Caco-2 (cell line): ENCODE results near the gene ZNF778. TPM values are rescaled to one million over a fixed set of nuclear protein-coding genes. Genes with fewer than 3 reads are reported as not detected.
"Not testable (repeated sequence)": the region's sequence is repeated elsewhere in the genome, so short reads cannot be mapped to it uniquely, and the experiment has no call there.

Source experiments
- BruUV-seq: library from RNA; stranded (reverse); fragments of 400-500 nt; replicated peaks from 2 replicates; lab custom pipeline; 2021; lab: Mats Ljungman, UMichigan
- CTCF ChIA-PET: fragments of 300-600 bp; sonication (Branson Sonifier 250); formaldehyde crosslinking; loops from one replicate; lab custom pipeline; 2022; ENCODE audit warnings: antibody characterized with exemption; lab: Charles Lee
- POLR2A ChIA-PET: fragments of 300-600 bp; sonication (Branson Sonifier 250); formaldehyde crosslinking; loops from one replicate; lab custom pipeline; 2022; ENCODE audit warnings: antibody characterized with exemption; lab: Charles Lee
- DNase-seq, 2 experiments: peaks; one replicate each; pipeline versions ENCODE4 v3.0.0 to v3.0.0-alpha.2; 2020 to 2022
- H3K27me3 ChIP-seq: replicated peaks from 2 replicates; pipeline ENCODE4 v1.6.0; 2011; ENCODE audit warnings: low read length; ENCODE audit not compliant: control insufficient read depth, insufficient read depth
- H3K36me3 ChIP-seq: 2 replicates; pipeline ENCODE4 v1.5.1; 2011; ENCODE audit warnings: low read length; ENCODE audit not compliant: control insufficient read depth, insufficient read depth
- H3K4me1 ChIP-seq: fragments of 250-450 bp; sonication (Bioruptor Pico); 2 replicates; pipeline ENCODE4 v1.5.1; 2020; ENCODE audit warnings: mild to moderate bottlenecking
- H3K4me3 ChIP-seq: 2 replicates; pipeline ENCODE4 v1.5.1; 2011; ENCODE audit warnings: low read depth, mild to moderate bottlenecking, control low read depth, low read length
- H3K9me3 ChIP-seq: fragments of 250-450 bp; sonication (Bioruptor Pico); 2 replicates; pipeline ENCODE4 v1.5.1; 2020; ENCODE audit warnings: mild to moderate bottlenecking, moderate library complexity
- H3K27ac Mint-ChIP-seq: one replicate; pipeline ENCODE4 v1.8.0; 2022; ENCODE audit warnings: mixed read lengths; ENCODE audit not compliant: unreplicated experiment
- H3K27me3 Mint-ChIP-seq: one replicate; pipeline ENCODE4 v1.8.0; 2022; ENCODE audit warnings: mixed read lengths; ENCODE audit not compliant: insufficient read depth, unreplicated experiment
- H3K36me3 Mint-ChIP-seq: one replicate; pipeline ENCODE4 v1.8.0; 2022; ENCODE audit warnings: mild to moderate bottlenecking, mixed read lengths; ENCODE audit not compliant: insufficient read depth, unreplicated experiment
- H3K4me1 Mint-ChIP-seq: one replicate; pipeline ENCODE4 v1.8.0; 2022; ENCODE audit warnings: low read depth, mixed read lengths; ENCODE audit not compliant: unreplicated experiment
- H3K4me3 Mint-ChIP-seq: one replicate; pipeline ENCODE4 v1.8.0; 2022; ENCODE audit warnings: mild to moderate bottlenecking, moderate library complexity, mixed read lengths; ENCODE audit not compliant: unreplicated experiment
- H3K9me3 Mint-ChIP-seq: one replicate; pipeline ENCODE4 v1.8.0; 2022; ENCODE audit warnings: mixed read lengths; ENCODE audit not compliant: unreplicated experiment
- CTCF ChIP-seq, 2 experiments: fragments of 200-600 bp in 1 of 2; IDR thresholded peaks; 1 replicate in 1 of 2; 2 replicates in 1 of 2; pipeline versions ENCODE4 v1.5.1 to v1.8.0; 2011 to 2022; ENCODE audit warnings: antibody characterized with exemption in 1 of 2, control low read depth in 1 of 2, inconsistent platforms in 1 of 2, low read depth in 1 of 2, low read length in 1 of 2, mild to moderate bottlenecking in 1 of 2, moderate library complexity in 1 of 2; ENCODE audit not compliant: insufficient read depth in 1 of 2, severe bottlenecking in 1 of 2, unreplicated experiment in 1 of 2
- intact Hi-C: fragments of 100-400 bp; cut with micrococcal nuclease; formaldehyde crosslinking; loops from one replicate; pipeline ENCODE4 v1.10.0; 2022; ENCODE audit not compliant: unreplicated experiment
- total RNA-seq: library from RNA; stranded (reverse); gene quantifications from 2 replicates; pipeline ENCODE4 v1.2.3, GENCODE V29; 2022

ZNF778 gene
- total RNA-seq, 1 experiment from 2014 or later = 18.1 TPM

GRCh38 chr16:89191901-89192185 lies 25.7 kb upstream of the ZNF778 start:
- no peaks in the 10 kb centered on the region for H3K9me3 Mint-ChIP-seq
- no peak overlapping the region for H3K4me3 Mint-ChIP-seq
- intact Hi-C loops = loop anchor here (1.0 kb wide), 1 partner anchor 21 kb away; the partner anchor contains the start of gene CDH15
- no peaks in the 10 kb centered on the region for H3K27me3 Mint-ChIP-seq
- H3K4me1 ChIP-seq = peaks cover 4% of the 10 kb centered on the region; the same call in 1 of the 2 replicates
- no peaks in the 10 kb centered on the region for H3K4me1 Mint-ChIP-seq
- no peak for DNase-seq
- no peak overlapping the region for H3K27ac Mint-ChIP-seq
- TF ChIP-seq CTCF (IDR thresholded peaks at IDR 0.05; ENCODE audit: insufficient read depth in 1 of 2, low read depth in 1 of 2, low read length in 1 of 2, severe bottlenecking in 1 of 2, unreplicated experiment in 1 of 2) = no peak
- peak overlapping the region; percentile 24 for H3K4me3 ChIP-seq
- H3K36me3 Mint-ChIP-seq = peaks cover 6% of the 10 kb centered on the region
- ChIA-PET POLR2A (no interaction called here), CTCF (no interaction called here)
- H3K36me3 ChIP-seq = no peaks in the 10 kb centered on the region
- H3K9me3 ChIP-seq = no peaks in the 10 kb centered on the region
- BruUV-seq = no TSS peak
- H3K27me3 ChIP-seq = no peaks in the 10 kb centered on the region

GRCh38 chr16:89192186-89192955 lies 25.1 kb upstream of the ZNF778 start:
- H3K36me3 ChIP-seq, H3K9me3 Mint-ChIP-seq, H3K27me3 ChIP-seq, BruUV-seq, H3K9me3 ChIP-seq, H3K27ac Mint-ChIP-seq, H3K4me1 ChIP-seq, H3K4me1 Mint-ChIP-seq, H3K36me3 Mint-ChIP-seq, H3K4me3 Mint-ChIP-seq, H3K27me3 Mint-ChIP-seq: not testable (repeated sequence)
- intact Hi-C loops = loop anchor here (1.0 kb wide), 1 partner anchor 21 kb away; the partner anchor contains the start of gene CDH15
- peak; percentile 66 to 91 for DNase-seq
- ChIA-PET CTCF (interaction anchor here (0.6 kb wide), 1 partner anchor 24 kb away, joined by 4 read pairs; no protein-coding TSS in a partner anchor), POLR2A (interaction anchor here (0.5 to 0.7 kb wide), 2 partner anchors 9 to 25 kb away, joined by 4 read pairs; no protein-coding TSS in a partner anchor)
- H3K4me3 ChIP-seq = peak overlapping the region; percentile 24

- H3K27ac Mint-ChIP-seq = no peak overlapping the region
- POLR2A ChIA-PET = interaction anchor here (0.7 kb wide), 1 partner anchor 8 kb away, joined by 4 read pairs; no protein-coding TSS in a partner anchor
- H3K4me3 Mint-ChIP-seq = no peak overlapping the region
- no peaks in the 10 kb centered on the region for H3K4me1 Mint-ChIP-seq
- Histone ChIP-seq H3K4me3 (no peak overlapping the region), H3K4me1 (peaks cover 4% of the 10 kb centered on the region; the same call in 1 of the 2 replicates), H3K9me3 (no peaks in the 10 kb centered on the region), H3K36me3 (no peaks in the 10 kb centered on the region), H3K27me3 (no peaks in the 10 kb centered on the region)
- no peak for TF ChIP-seq CTCF (IDR thresholded peaks at IDR 0.05; ENCODE audit: insufficient read depth in 1 of 2, low read depth in 1 of 2, low read length in 1 of 2, severe bottlenecking in 1 of 2, unreplicated experiment in 1 of 2)
- peak in 1 of 2 experiments; percentile 80 for DNase-seq
- CTCF ChIA-PET = no interaction called here
- H3K27me3 Mint-ChIP-seq = no peaks in the 10 kb centered on the region
- BruUV-seq = no TSS peak
- intact Hi-C loops = loop anchor here (1.0 kb wide), 1 partner anchor 22 kb away; the partner anchor contains the start of gene CDH15
- H3K9me3 Mint-ChIP-seq = no peaks in the 10 kb centered on the region
- no peaks in the 10 kb centered on the region for H3K36me3 Mint-ChIP-seq
Measured at GRCh38 chr16:89192956-89193575, 24.4 kb upstream of the ZNF778 start.
